ENCODE results near the gene MBOAT2.

Gene MBOAT2

DNA sequence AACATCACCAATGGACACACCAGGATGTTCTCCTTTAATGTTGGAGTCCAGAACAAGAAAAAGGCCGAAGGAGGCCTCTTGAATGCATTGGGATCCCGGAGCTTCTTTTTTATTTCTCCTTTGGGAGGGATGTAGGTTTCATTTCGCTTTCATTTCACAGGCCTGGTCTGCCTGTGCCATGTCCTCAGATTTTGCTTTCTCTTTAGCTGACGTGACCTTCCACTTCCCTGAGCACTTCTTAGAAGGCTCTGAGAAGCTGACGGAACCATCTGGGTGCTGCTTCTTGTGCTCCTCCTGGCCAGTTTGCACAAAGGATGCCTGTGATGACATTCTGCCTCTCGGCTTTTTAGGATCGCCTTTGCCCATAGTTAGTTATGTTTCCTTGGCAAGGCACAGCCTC lies 15.1 kb upstream of the MBOAT2 start:
- TF ChIP-seq, protein P1, sequence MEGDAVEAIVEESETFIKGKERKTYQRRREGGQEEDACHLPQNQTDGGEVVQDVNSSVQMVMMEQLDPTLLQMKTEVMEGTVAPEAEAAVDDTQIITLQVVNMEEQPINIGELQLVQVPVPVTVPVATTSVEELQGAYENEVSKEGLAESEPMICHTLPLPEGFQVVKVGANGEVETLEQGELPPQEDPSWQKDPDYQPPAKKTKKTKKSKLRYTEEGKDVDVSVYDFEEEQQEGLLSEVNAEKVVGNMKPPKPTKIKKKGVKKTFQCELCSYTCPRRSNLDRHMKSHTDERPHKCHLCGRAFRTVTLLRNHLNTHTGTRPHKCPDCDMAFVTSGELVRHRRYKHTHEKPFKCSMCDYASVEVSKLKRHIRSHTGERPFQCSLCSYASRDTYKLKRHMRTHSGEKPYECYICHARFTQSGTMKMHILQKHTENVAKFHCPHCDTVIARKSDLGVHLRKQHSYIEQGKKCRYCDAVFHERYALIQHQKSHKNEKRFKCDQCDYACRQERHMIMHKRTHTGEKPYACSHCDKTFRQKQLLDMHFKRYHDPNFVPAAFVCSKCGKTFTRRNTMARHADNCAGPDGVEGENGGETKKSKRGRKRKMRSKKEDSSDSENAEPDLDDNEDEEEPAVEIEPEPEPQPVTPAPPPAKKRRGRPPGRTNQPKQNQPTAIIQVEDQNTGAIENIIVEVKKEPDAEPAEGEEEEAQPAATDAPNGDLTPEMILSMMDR (IDR thresholded peaks at IDR 0.05; ENCODE audit: control insufficient read depth, insufficient read depth, low read depth, low read length, missing control alignments), result no peak
- no peak overlapping the region for H3K4me3 ChIP-seq (ENCODE audit: control insufficient read depth, low read depth, low read length)
- no peak for DNase-seq (ENCODE audit: low read depth)

- DNase-seq (ENCODE audit: low read depth), result no peak
- H3K4me3 ChIP-seq (ENCODE audit: control insufficient read depth, low read depth, low read length), result no peak overlapping the region
- TF ChIP-seq, protein P1 (IDR thresholded peaks at IDR 0.05; ENCODE audit: control insufficient read depth, insufficient read depth, low read depth, low read length, missing control alignments), result no peak
Measured at GRCh38 chr2:9018109-9018508, 14.6 kb upstream of the MBOAT2 start.

GRCh38 chr2:9017411-9017810 lies 13.9 kb upstream of the MBOAT2 start:
- H3K4me3 ChIP-seq (ENCODE audit: control insufficient read depth, low read depth, low read length), result no peak overlapping the region

GRCh38 chr2:9015998-9016397 lies 12.5 kb upstream of the MBOAT2 start:
- no peak overlapping the region for H3K4me3 ChIP-seq (ENCODE audit: control insufficient read depth, low read depth, low read length)
- TF ChIP-seq, protein P1 (IDR thresholded peaks at IDR 0.05; ENCODE audit: control insufficient read depth, insufficient read depth, low read depth, low read length, missing control alignments), result no peak
- DNase-seq (ENCODE audit: low read depth), result no peak

More at GRCh38 chr2:9017411-9017810, 13.9 kb upstream of the MBOAT2 start:
- TF ChIP-seq, protein P1 (IDR thresholded peaks at IDR 0.05; ENCODE audit: control insufficient read depth, insufficient read depth, low read depth, low read length, missing control alignments), result no peak
- DNase-seq (ENCODE audit: low read depth), result no peak

- no peak overlapping the region for H3K4me3 ChIP-seq (ENCODE audit: control insufficient read depth, low read depth, low read length)
- no peak for DNase-seq (ENCODE audit: low read depth)
- TF ChIP-seq, protein P1 (IDR thresholded peaks at IDR 0.05; ENCODE audit: control insufficient read depth, insufficient read depth, low read depth, low read length, missing control alignments), result no peak
Measured at GRCh38 chr2:9013403-9013802, 9.9 kb upstream of the MBOAT2 start.

GRCh38 chr2:9010866-9011265 lies 7.4 kb upstream of the MBOAT2 start:
- H3K4me3 ChIP-seq (ENCODE audit: control insufficient read depth, low read depth, low read length), result no peak overlapping the region
- TF ChIP-seq, protein P1 (IDR thresholded peaks at IDR 0.05; ENCODE audit: control insufficient read depth, insufficient read depth, low read depth, low read length, missing control alignments), result no peak
- peak; percentile 69 for DNase-seq (ENCODE audit: low read depth)

Measured in AG09309 (cell line).